GM19372 (cell line): ENCODE data around the gene EBP.

Experiments
- ATAC-seq: cut with Tn5 transposase; IDR thresholded peaks from one replicate; pipeline ENCODE4 v1.9.1; 2021; ENCODE audit warnings: mild to moderate bottlenecking, low read depth, moderate library complexity; ENCODE audit not compliant: unreplicated experiment

Gene EBP

DNA sequence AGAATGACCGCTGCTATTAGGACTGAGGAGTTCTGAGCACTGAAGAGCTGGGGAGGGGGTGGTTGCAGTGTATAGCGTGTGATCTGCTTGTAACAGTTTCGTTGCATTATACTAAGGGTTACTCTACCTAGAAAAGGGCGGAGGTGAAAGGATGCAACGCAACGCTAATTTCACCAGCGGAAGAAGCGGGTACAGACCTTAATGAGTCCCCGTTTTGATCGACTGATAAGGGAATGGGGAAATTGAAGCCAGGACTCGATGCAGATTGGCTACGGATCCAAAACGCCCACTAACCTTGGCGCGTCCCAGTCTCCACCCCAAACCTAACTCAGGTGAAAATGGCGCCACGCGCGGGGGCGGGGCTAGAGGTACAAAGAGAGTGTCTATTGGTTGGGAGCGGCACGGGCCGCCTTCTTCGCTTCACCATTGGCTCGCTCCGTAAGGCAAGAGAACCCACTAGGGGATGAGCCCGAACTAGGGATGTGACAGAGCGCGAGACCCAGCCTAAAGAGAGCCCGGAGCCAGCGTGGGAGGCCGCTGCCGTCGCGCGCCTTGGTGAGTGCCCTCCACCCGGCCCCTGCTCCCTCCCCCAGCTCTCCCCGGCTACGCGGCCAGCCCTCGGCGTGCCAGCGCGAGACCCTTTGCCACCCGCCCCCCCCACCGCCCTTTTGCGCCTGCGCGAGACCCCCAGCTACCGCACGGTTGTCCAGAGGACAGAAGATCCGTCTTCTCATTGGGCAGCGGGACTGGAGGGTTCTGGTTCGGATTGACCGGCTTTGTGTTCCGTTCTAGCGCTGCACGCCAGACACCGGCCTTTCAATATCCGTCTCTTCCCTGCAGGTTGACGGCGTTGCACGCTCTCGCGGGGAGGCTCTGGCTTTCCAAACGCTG, at the start of gene EBP:
Gene EBP (plus strand): TSS at position 456 of the 891 bp plus-strand sequence. CDS start 1,964 bp downstream, outside the sequence.
- ATAC-seq = peak; percentile 97

DNA sequence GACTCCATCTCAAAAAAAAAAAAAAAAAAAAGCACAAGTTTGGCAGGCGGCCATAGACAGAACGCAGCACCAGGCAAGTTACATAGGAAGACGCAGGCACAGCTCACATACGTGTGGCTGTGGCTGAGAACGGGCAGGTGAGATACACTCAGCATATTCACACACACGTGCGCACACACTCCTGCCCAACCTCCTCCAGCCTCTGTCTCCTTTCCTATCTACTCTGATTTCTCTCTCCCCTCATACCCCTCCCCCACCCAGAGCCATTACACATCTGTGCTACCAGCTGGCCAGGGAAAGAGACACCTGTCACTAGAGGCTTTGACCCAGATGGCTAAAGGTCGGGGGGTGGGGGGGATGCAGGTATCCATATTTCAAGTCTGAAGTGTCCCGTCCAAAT, 49.4 kb upstream of the EBP start:
- ATAC-seq = no peak

DNA sequence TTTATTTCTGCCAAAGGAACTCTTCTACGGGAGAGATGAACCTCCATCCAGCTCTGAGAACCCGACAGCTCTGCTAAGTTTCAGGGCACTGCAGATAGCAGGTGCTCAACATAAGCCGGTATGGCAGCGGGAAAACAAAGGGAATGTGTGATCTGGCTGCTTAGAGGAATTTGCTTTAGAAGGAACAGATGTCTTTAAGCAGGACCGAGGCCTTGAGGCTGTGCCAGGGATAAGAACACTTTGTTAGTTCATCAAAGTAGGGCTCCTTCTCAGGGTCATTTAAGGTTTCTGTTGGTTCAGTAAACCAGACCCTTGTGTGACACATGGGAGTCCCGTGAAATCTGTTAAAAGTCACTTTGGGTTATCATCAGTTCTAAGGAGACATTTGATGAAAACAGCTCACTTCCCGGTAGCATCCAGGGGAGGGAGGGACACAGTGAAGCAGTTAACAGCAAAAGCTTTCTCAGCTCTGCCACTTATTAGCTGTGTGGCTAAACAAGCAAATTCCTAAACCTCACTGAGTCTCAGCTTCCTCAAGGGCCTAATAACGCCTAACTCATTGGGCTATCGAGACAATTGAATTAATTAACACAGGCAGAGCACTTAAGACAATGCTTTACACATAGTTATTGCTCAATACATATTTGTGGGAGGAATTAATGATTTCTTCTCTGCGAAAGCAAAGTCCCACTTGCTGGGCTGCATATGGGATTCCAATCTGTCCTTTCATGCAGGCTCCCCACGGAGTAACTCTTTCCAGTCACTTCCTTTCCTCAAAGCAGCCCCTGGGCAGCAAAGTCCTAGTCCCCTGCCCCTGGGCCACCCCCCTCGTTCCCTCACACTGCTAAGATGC, 48.5 kb upstream of the EBP start:
- no peak for ATAC-seq

DNA sequence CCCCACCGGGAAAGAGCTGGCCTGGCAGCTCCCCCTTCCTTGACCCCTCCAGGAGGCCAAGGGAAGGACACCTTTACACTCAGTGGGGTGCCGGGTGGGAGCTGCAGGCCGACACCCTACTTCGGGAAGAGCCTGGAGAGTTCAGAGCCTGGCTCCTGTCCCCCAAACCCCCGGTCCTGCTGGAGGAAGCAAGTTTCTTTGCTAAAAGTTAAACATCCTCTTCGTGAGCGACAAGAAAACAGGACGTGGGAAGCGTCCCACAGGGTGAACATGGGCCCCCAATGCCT, 48.0 kb upstream of the EBP start:
- ATAC-seq = no peak

- no peak for ATAC-seq
Measured at GRCh38 chrX:48474127-48474526, 47.5 kb upstream of the EBP start.

DNA sequence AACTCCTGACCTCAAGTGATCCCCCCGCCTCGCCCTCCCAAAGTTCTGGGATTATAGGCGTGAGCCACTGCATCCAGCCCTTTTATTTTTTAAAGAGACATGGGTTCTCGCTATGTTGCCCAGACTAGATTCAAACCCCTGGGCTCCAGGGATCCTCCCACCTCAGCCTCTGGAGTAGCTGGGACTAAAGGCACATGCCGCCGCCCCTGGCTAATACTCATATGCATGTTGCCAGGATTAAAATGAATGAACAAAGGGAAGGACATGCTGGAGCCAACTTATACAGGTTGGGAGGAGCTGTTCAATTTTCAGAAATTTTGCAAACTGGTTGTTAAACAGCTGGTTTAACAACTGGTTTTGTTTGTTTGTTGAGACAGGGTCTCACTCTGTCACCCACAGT, 47.0 kb upstream of the EBP start:
- ATAC-seq = no peak

GRCh38 chrX:48475296-48475695, 46.3 kb upstream of the EBP start:
- no peak for ATAC-seq

DNA sequence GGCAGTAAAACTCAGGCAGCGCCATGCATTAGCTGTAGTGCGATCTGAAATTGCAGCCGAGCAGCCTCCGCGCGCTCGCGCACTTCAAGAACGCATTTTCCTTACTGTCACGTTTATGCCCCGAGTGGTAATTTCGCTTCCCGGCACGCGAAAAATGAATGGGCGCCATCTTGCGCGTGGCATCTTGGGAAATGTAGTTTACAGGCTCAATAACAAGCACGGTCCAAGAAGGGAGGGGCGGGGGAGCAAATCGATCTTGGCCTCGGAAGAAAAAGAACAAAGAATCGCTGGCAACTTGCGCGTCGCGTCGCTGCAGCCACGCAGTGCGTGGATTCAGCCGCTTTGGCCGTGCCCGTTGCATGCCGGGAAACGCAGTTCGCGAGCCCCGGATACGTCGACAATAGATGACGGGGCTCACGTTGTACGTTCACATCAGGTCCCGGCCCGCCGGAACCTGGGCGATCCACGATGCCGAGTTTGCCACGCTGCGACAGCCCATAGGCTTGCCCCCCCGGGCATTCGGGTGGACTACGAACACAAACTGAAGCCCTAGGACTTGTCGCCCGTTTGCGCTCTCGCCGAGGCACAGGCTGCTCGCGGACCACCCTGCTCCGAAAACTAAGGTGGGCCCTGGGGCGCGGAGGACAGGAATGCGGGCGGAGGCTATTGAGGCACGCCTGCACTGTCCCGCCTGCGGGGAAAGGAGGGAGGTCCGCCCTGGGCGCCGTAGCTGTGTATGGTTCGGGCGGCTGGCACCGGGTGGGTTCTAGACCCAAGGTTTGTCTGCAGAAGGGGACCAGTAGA, 45.6 kb upstream of the EBP start, which contains the start of gene FTSJ1:
Gene FTSJ1 (plus strand): TSS at position 426 of the 804 bp plus-strand sequence. CDS start 1,849 bp downstream, outside the sequence.
- ATAC-seq = peak; percentile 91

- ATAC-seq = no peak
Measured at GRCh38 chrX:48476919-48477318, 44.7 kb upstream of the EBP start.

DNA sequence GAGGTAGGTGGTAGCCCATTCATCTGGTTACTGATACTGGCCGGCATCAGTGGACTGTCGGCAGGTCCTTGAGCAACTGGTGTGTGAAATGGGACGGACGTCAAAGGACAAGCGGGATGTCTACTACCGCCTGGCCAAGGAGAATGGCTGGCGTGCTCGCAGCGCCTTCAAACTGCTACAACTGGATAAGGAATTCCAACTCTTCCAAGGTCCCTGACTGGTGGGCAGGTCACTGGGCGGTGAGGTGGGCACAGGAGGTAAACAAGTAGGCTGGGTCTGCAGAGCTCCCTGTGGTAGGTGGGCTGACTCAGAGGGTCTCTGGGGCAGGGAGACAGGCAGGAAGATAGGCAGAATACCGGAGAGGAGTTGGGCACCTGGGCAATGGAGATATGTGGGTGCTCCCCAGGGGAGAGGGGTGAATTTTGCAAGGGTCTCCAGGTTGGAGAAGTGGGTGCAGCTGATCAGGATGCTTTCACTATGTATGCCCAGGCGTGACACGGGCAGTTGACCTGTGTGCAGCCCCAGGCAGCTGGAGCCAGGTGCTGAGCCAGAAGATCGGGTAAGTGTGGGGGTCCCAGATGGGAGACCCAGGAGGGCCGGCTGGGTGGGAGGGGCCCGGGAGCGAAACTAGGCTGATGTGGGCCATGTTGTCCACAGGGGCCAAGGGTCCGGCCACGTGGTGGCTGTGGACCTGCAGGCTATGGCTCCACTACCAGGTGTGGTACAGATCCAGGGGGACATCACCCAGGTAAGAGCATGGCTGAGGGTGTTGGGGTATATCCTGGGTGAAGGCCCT, 43.5 kb upstream of the EBP start:
- ATAC-seq = no peak

DNA sequence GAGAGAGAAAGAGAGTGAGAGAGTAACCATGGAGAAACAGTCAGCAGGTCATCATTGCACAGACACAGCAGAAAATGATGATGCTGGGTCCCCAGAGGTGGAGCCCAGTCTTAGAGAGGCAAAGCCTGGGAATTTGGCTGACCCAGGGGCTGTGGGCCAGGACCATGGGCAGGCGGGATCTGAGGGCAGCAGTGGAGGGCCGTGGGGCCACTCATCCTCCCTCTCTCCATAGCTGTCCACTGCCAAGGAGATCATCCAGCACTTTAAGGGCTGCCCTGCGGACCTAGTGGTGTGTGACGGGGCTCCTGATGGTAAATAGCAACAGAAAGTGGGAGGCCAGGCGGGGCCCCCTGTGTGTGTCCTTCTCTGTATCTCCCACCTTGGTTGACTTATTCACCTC, 42.8 kb upstream of the EBP start:
- ATAC-seq = no peak

- no peak for ATAC-seq
Measured at GRCh38 chrX:48480142-48480541, 41.5 kb upstream of the EBP start.

DNA sequence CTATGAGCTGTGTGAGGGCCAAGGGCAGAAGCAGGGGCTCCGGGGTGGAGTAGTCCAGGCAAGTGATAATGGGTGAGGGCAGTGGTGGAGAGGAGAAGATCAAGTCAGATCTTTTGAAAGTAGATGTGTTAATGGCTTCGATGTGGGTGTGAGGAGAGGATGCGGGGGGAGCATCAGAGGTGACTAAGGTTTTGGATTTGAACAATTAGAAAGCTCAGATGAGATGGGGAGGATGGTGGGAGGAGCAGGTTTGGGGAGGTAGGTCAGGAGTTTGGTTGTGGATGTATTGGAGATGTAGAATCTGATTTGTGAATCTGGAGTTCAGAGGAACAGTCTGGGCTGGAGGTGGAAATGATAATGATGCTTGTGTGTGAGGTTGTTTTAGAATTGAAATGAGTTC, 41.0 kb upstream of the EBP start:
- no peak for ATAC-seq

DNA sequence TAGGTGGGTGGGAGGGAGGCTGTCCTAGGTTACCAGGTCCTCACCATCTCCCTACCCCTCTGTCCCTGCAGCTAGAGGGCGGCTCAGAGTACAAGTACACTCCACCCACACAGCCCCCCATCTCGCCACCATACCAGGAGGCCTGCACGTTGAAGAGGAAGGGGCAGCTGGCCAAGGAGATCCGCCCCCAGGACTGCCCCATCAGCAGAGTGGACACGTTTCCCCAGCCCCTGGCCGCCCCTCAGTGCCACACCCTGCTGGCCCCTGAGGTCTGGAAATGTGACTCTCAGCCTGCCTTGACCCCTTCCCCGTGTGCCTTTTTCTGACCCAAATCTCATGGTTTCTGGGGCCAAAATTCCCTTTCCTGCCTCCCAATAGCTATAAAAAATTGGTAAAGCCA, 39.1 kb upstream of the EBP start:
- no peak for ATAC-seq

GRCh38 chrX:48487362-48487798, 34.2 kb upstream of the EBP start:
- no peak for ATAC-seq

DNA sequence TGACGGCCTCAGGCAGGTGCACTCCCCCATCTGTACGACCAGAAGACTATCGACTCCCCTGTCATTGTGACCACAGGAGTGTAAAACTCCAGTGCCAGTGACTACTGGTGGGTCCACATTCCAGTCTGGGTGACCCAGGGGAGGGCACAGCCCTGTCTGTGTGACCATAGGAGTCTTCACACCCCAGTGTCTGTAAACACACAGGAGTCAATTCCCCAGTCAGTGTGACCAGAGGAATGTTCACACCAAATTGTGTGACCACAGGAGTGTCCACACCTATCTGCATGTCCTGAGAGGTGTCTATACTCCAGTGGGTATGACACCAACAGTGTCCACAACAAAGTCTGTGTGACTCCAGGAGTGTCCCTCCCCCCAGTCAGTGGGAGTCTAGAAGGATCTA, 33.6 kb upstream of the EBP start:
- no peak for ATAC-seq

- ATAC-seq = no peak
Measured at GRCh38 chrX:48489296-48489695, 32.3 kb upstream of the EBP start.

DNA sequence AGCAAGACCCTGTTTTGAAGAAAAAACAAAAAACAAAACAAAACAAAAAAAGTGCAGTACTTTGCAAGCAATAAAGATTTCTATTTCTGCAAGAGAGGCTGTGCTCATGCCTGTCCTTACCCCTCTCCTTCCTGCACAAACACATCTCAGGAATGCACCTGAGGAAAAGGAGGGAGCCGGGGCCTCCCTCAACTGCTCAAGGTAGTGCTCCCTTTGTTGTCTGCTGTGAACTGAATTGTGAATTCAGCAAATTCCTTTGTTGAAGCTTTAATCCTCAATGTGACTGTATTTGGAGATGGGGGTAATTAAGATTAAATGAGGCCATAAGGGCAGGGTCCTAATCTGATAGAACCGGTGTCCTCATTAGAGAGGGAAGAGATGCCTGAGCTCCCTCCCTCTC, 31.7 kb upstream of the EBP start:
- no peak for ATAC-seq

DNA sequence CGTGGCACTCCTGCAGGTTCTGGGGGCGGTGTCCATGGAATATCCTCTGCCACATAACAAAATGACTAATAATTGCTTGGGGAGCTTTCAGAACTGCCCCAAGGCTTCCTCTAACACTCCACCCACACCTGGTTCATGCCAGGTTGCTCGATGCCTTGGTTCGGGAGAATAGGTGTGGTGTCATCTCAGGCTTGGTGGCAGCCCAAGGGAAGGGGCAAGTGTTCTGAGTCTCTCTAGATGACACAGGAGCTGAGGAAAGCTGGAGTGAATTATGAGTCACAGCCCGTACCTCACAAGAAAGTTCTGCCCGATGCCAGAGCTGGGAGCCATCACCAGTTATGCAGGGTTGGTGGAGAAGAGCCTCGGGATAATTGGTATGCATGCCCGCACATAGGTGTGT, 30.9 kb upstream of the EBP start:
- no peak for ATAC-seq

GRCh38 chrX:48491809-48492208, 29.8 kb upstream of the EBP start:
- no peak for ATAC-seq
